Mesodermal cell (in vitro differentiated cells): Measurements from ENCODE around the gene BDKRB2.
A peak's percentile ranks its signal among the peaks of the same experiment; 100 is the strongest.

Source experiments
- H3K27ac ChIP-seq: 2 replicates; pipeline ENCODE4 v1.7.0; 2013; ENCODE audit warnings: mild to moderate bottlenecking, low read depth, low read length, moderate library complexity; ENCODE audit not compliant: severe bottlenecking
- H3K36me3 ChIP-seq: 2 replicates; pipeline ENCODE4 v1.7.1; 2013; ENCODE audit warnings: mild to moderate bottlenecking, low read length, moderate library complexity; ENCODE audit not compliant: control insufficient read depth, insufficient read depth
- H3K4me1 ChIP-seq: one replicate; pipeline ENCODE4 v1.7.1; 2013; ENCODE audit warnings: mild to moderate bottlenecking, low read length; ENCODE audit not compliant: insufficient read depth, control insufficient read depth, poor library complexity, severe bottlenecking
- H3K4me3 ChIP-seq: 2 replicates; pipeline ENCODE4 v1.7.0; 2013; ENCODE audit warnings: low read length, control low read depth, mild to moderate bottlenecking; ENCODE audit not compliant: insufficient read depth, poor library complexity, severe bottlenecking; ENCODE audit errors: extremely low read depth
- H3K9me3 ChIP-seq: 2 replicates; pipeline ENCODE4 v1.7.1; 2013; ENCODE audit warnings: mild to moderate bottlenecking, low read length, moderate library complexity; ENCODE audit not compliant: control insufficient read depth
- WGBS, 2 experiments: methylation state at CpG; one replicate each; pipeline ENCODE4 v1.1.5; 2013; ENCODE audit warnings: missing lambda C conversion rate in 2 of 2; ENCODE audit not compliant: insufficient coverage in 2 of 2; 5-methylcytosine and 5-hydroxymethylcytosine counted together

BDKRB2 gene

GRCh38 chr14:96164861-96165490, 39.7 kb upstream of the BDKRB2 start:
- H3K27ac ChIP-seq = no peak overlapping the region
- H3K4me3 ChIP-seq = no peak overlapping the region
- H3K4me1 ChIP-seq = peaks cover 10% of the 10 kb centered on the region
- WGBS, 2 experiments = 79 to 100% methylated on average over 2 of the region's 5 CpGs
- no peaks in the 10 kb centered on the region for H3K9me3 ChIP-seq
- H3K36me3 ChIP-seq = no peaks in the 10 kb centered on the region

- WGBS, 2 experiments = 82 to 93% methylated on average over 5 to 9 of the region's 12 CpGs
- no peaks in the 10 kb centered on the region for H3K36me3 ChIP-seq
Observed at GRCh38 chr14:96165493-96166436, 38.9 kb upstream of the BDKRB2 start.

GRCh38 chr14:96166461-96167223, 38.0 kb upstream of the BDKRB2 start:
- 90 to 100% methylated on average over 5 to 6 of the region's 10 CpGs for WGBS, 2 experiments
- no peaks in the 10 kb centered on the region for H3K9me3 ChIP-seq
- no peak overlapping the region for H3K27ac ChIP-seq
- no peak overlapping the region for H3K4me3 ChIP-seq
- no peaks in the 10 kb centered on the region for H3K36me3 ChIP-seq
- peaks cover 10% of the 10 kb centered on the region for H3K4me1 ChIP-seq

More at GRCh38 chr14:96165493-96166436, 38.9 kb upstream of the BDKRB2 start:
- Histone ChIP-seq H3K9me3 (no peaks in the 10 kb centered on the region), H3K4me3 (no peak overlapping the region), H3K4me1 (peaks cover 10% of the 10 kb centered on the region), H3K27ac (no peak overlapping the region)

GRCh38 chr14:96167224-96168148, 37.2 kb upstream of the BDKRB2 start:
- Histone ChIP-seq H3K4me1 (peaks cover 10% of the 10 kb centered on the region), H3K36me3 (no peaks in the 10 kb centered on the region), H3K27ac (no peak overlapping the region), H3K4me3 (no peak overlapping the region), H3K9me3 (no peaks in the 10 kb centered on the region)
- WGBS, 2 experiments = 79 to 92% methylated on average over 2 to 3 of the region's 8 CpGs

- no peaks in the 10 kb centered on the region for H3K36me3 ChIP-seq
- 88 to 100% methylated on average over 1 to 4 of the region's 4 CpGs for WGBS, 2 experiments
- H3K9me3 ChIP-seq = no peaks in the 10 kb centered on the region
- H3K4me3 ChIP-seq = no peak overlapping the region
- peaks cover 10% of the 10 kb centered on the region for H3K4me1 ChIP-seq
- H3K27ac ChIP-seq = no peak overlapping the region
Observed at GRCh38 chr14:96168581-96168980, 36.1 kb upstream of the BDKRB2 start.

GRCh38 chr14:96170961-96171592, 33.6 kb upstream of the BDKRB2 start:
- WGBS, 2 experiments = 79 to 82% methylated on average over 13 to 14 of the region's 14 CpGs

GRCh38 chr14:96173636-96174475, 30.8 kb upstream of the BDKRB2 start:
- Histone ChIP-seq H3K36me3 (no peaks in the 10 kb centered on the region), H3K9me3 (no peaks in the 10 kb centered on the region), H3K27ac (no peak overlapping the region), H3K4me3 (no peak overlapping the region), H3K4me1 (peaks cover 8% of the 10 kb centered on the region)
- 92 to 95% methylated on average over 15 to 21 of the region's 21 CpGs for WGBS, 2 experiments

More at GRCh38 chr14:96170961-96171592, 33.6 kb upstream of the BDKRB2 start:
- Histone ChIP-seq H3K4me1 (peaks cover 8% of the 10 kb centered on the region), H3K27ac (no peak overlapping the region), H3K4me3 (no peak overlapping the region), H3K9me3 (no peaks in the 10 kb centered on the region), H3K36me3 (no peaks in the 10 kb centered on the region)

GRCh38 chr14:96176275-96176674, 28.4 kb upstream of the BDKRB2 start:
- Histone ChIP-seq H3K4me3 (no peak overlapping the region), H3K4me1 (peaks cover 8% of the 10 kb centered on the region), H3K36me3 (no peaks in the 10 kb centered on the region), H3K9me3 (peaks cover 4% of the 10 kb centered on the region), H3K27ac (no peak overlapping the region)
- WGBS, 2 experiments = 100% methylated on average over 1 to 2 of the region's 2 CpGs

- 90 to 95% methylated on average over 3 to 6 of the region's 8 CpGs for WGBS, 2 experiments
- Histone ChIP-seq H3K36me3 (no peaks in the 10 kb centered on the region), H3K4me1 (peaks cover 8% of the 10 kb centered on the region), H3K27ac (peak overlapping the region; percentile 23), H3K9me3 (peaks cover 4% of the 10 kb centered on the region), H3K4me3 (no peak overlapping the region)
Observed at GRCh38 chr14:96176811-96177211, 27.8 kb upstream of the BDKRB2 start.
